K562 (cell line): ENCODE measurements around the gene ANKRD10. TPM values are rescaled to one million over a fixed set of nuclear protein-coding genes. Genes with fewer than 3 reads are reported as not detected.
"Not testable (repeated sequence)": the region's sequence is repeated elsewhere in the genome, so short reads cannot be mapped to it uniquely, and the experiment has no call there.

Experiments used
- ATAC-seq: fragments of 200-7000 bp; cut with Tn5 transposase; 3 replicates; pipeline ENCODE4 v1.9.1; 2020; ENCODE audit warnings: moderate library complexity
- BruUV-seq: library from RNA; stranded (reverse); fragments of 400-500 nt; replicated peaks from 2 replicates; lab custom pipeline; 2021; lab: Mats Ljungman, UMichigan
- CTCF ChIA-PET: fragments of 300-600 bp; formaldehyde crosslinking; extraction: SDS; loops from one replicate; lab custom pipeline; 2021; ENCODE audit warnings: low intra/inter-chr PET ratio; lab: Yijun Ruan, JAX
- POLR2A ChIA-PET: fragments of 300-600, 350-650 bp; sonication (Branson Sonifier 250); formaldehyde crosslinking; extraction: SDS; loops from one replicate; lab custom pipeline; 2021; ENCODE audit warnings: antibody characterized with exemption, inconsistent platforms; lab: Yijun Ruan, JAX
- DNase-seq, 4 experiments: peaks; one replicate each; pipeline versions ENCODE4 v3.0.0 to v3.0.0-alpha.2; 2011 to 2018; ENCODE audit warnings: low spot score in 3 of 4, mixed read lengths in 3 of 4; ENCODE audit errors: extremely low read depth in 1 of 4
- FAIRE-seq: peaks from 2 replicates; lab custom pipeline; 2011; peaks lifted over from hg19 to GRCh38; lab: Jason Lieb, UNC
- H2AFZ ChIP-seq: 2 replicates; pipeline ENCODE4 v1.6.0; 2011; ENCODE audit warnings: low read depth, low read length, control low read depth, inconsistent platforms
- H3K27ac ChIP-seq: fragments of 200-600 bp; 3 replicates; pipeline ENCODE4 v1.8.0; 2011; ENCODE audit warnings: low read depth, mild to moderate bottlenecking, control low read depth, inconsistent platforms, low read length, moderate library complexity, mixed read lengths; ENCODE audit errors: extremely low read depth
- H3K27me3 ChIP-seq, 2 experiments: fragments of 300-600 bp in 1 of 2; 2 replicates in 1 of 2; 3 replicates in 1 of 2; pipeline versions ENCODE4 v1.6.0 to v1.8.0; 2011; ENCODE audit warnings: inconsistent platforms in 2 of 2, low read length in 2 of 2, mild to moderate bottlenecking in 1 of 2, mixed read lengths in 1 of 2, moderate library complexity in 1 of 2; ENCODE audit not compliant: control insufficient read depth in 2 of 2, insufficient read depth in 2 of 2
- H3K36me3 ChIP-seq: fragments of 300-600 bp; 3 replicates; pipeline ENCODE4 v1.8.0; 2011; ENCODE audit warnings: mild to moderate bottlenecking, low read length, inconsistent platforms; ENCODE audit not compliant: control insufficient read depth, insufficient read depth
- H3K4me1 ChIP-seq, 2 experiments: fragments of 200-600 bp in 1 of 2; replicated peaks in 1 of 2; 2 replicates in 1 of 2; 3 replicates in 1 of 2; pipeline versions ENCODE4 v1.5.1 to v1.8.0; 2011; ENCODE audit warnings: inconsistent platforms in 2 of 2, low read length in 2 of 2, mild to moderate bottlenecking in 1 of 2, mixed read lengths in 1 of 2, moderate library complexity in 1 of 2; ENCODE audit not compliant: control insufficient read depth in 2 of 2, insufficient read depth in 2 of 2
- H3K4me2 ChIP-seq: 2 replicates; pipeline ENCODE4 v1.6.1; 2011; ENCODE audit warnings: low read length, control low read depth, inconsistent platforms, mixed read lengths; ENCODE audit not compliant: insufficient read depth
- H3K4me3 ChIP-seq: fragments of 200-600 bp; sonication (generic), shearing (Covaris generic); 2 replicates; pipeline ENCODE4 v1.5.1; 2016; ENCODE audit warnings: control low read depth, inconsistent platforms
- H3K79me2 ChIP-seq: fragments of 200-600 bp; 3 replicates; pipeline ENCODE4 v1.8.0; 2011; ENCODE audit warnings: low read length, inconsistent platforms; ENCODE audit not compliant: control insufficient read depth, insufficient read depth
- H3K9ac ChIP-seq, 2 experiments: 2 replicates each; pipeline versions ENCODE4 v1.6.0 to v1.6.1; 2011; ENCODE audit warnings: low read depth in 2 of 2, low read length in 2 of 2, control low read depth in 1 of 2, inconsistent platforms in 1 of 2, mild to moderate bottlenecking in 1 of 2, mixed read lengths in 1 of 2; ENCODE audit not compliant: insufficient read depth in 1 of 2
- H3K9me1 ChIP-seq: one replicate; pipeline ENCODE4 v1.6.0; 2011; ENCODE audit warnings: inconsistent platforms, mild to moderate bottlenecking, low read length, moderate library complexity; ENCODE audit not compliant: control insufficient read depth, insufficient read depth
- H3K9me3 ChIP-seq: replicated peaks from 2 replicates; pipeline ENCODE4 v1.5.1; 2011; ENCODE audit warnings: low read depth, low read length, inconsistent platforms; ENCODE audit not compliant: control insufficient read depth, insufficient read depth
- H4K20me1 ChIP-seq: replicated peaks from 2 replicates; pipeline ENCODE4 v1.6.1; 2011; ENCODE audit warnings: low read length, inconsistent platforms, mixed read lengths; ENCODE audit not compliant: control insufficient read depth, insufficient read depth
- ESRRA ChIP-seq: fragments of 450-650 bp; IDR thresholded peaks from 2 replicates; pipeline ENCODE4 v1.6.1; 2014; ENCODE audit warnings: low read depth, mild to moderate bottlenecking, moderate library complexity, borderline replicate concordance
- TCF15 ChIP-seq: fragments of 250-450 bp; sonication (Bioruptor Pico); IDR thresholded peaks from 2 replicates; pipeline ENCODE4 v1.8.0; 2022; ENCODE audit warnings: moderate library complexity, mild to moderate bottlenecking, inconsistent platforms
- WGBS: fragments of 100-300 bp; shearing (Covaris generic); methylation state at CpG from one replicate; pipeline ENCODE4 v1.1.6; 2016; ENCODE audit warnings: low coverage, mixed read lengths; ENCODE audit not compliant: insufficient coverage; ENCODE audit errors: missing lambda C conversion rate; 5-methylcytosine and 5-hydroxymethylcytosine counted together
- in situ Hi-C: fragments of 300-500 bp; cut with MboI; formaldehyde crosslinking; loops from 4 replicates; pipeline ENCODE4 v1.15.0; 2018; ENCODE audit warnings: inconsistent platforms, mixed read lengths
- intact Hi-C: fragments of 100-400 bp; cut with micrococcal nuclease; formaldehyde crosslinking; loops from 2 replicates; pipeline ENCODE4 v1.14.2; 2022
- polyA plus RNA-seq, 8 experiments: library from polyadenylated mRNA; depleted of rRNA in 4 of 8; stranded (reverse) in 5 of 8; unstranded in 3 of 8; fragments of >200 nt; fragmentation: Nextera tagmentation in 2 of 8; fragmentation: Illumina TruSeq in 1 of 8; extraction: Ambion mirVana in 2 of 8; extraction: Trizol in 1 of 8; gene quantifications; 2 replicates each; pipeline versions ENCODE4 v1.2.1 to v1.2.3, GENCODE V29; 2011 to 2014; ENCODE audit warnings: inconsistent platforms in 1 of 8, missing spikeins in 1 of 8
- total RNA-seq, 7 experiments: library from RNA; depleted of rRNA in 6 of 7; stranded (reverse); fragments of >200 nt in 6 of 7; fragmentation: Illumina TruSeq in 2 of 7; extraction: Trizol in 2 of 7; gene quantifications; 2 replicates each; pipeline versions ENCODE4 v1.2.1 to v1.2.3, GENCODE V29; 2011 to 2021; ENCODE audit warnings: low replicate concordance in 1 of 7

The ANKRD10 gene
- total and polyA plus RNA-seq, 9 of the 15 experiments (the other 6 are each of a cell fraction or from before 2014, with no cell fraction given): 21.7 to 183 (median 45.0) TPM

GRCh38 chr13:110947338-110947737, 32.5 kb upstream of the ANKRD10 start:
- no CpG with 5 or more reads among the region's 10 CpGs for WGBS
- BruUV-seq, FAIRE-seq, DNase-seq, H2AFZ ChIP-seq, H3K9me3 ChIP-seq, ATAC-seq, H3K9me1 ChIP-seq, H3K4me3 ChIP-seq, POLR2A ChIA-PET, CTCF ChIA-PET, H3K4me2 ChIP-seq, H3K27me3 ChIP-seq, H3K36me3 ChIP-seq, H3K9ac ChIP-seq, H3K79me2 ChIP-seq, H3K27ac ChIP-seq, H4K20me1 ChIP-seq: not testable (repeated sequence)
- in situ Hi-C loops: loop anchor here (5.0 kb wide), 1 partner anchor 100 kb away; no protein-coding TSS in a partner anchor
- peaks cover 10 to 13% of the 10 kb centered on the region in 2 experiments; a peak in 4 of 5 replicates for H3K4me1 ChIP-seq
- intact Hi-C loops: loop anchor here (10.0 kb wide), 1 partner anchor 277 kb away; no protein-coding TSS in a partner anchor

GRCh38 chr13:110945928-110946570, 31.2 kb upstream of the ANKRD10 start:
- H3K79me2 ChIP-seq: no peaks in the 10 kb centered on the region
- in situ Hi-C loops (loop anchor here (5.0 kb wide), 1 partner anchor 101 kb away; no protein-coding TSS in a partner anchor), intact Hi-C loops (loop anchor here (10.0 kb wide), 1 partner anchor 279 kb away; no protein-coding TSS in a partner anchor)
- TF ChIP-seq ESRRA: peak; percentile 46; the same call in 1 of the 2 replicates
- TF ChIP-seq TCF15: no peak
- TF ChIP-seq, all 486 proteins: peak for 1
- 83% methylated on average over 2 of the region's 12 CpGs for WGBS
- Histone ChIP-seq H3K27me3 (no peaks in the 10 kb centered on the region), H3K4me2 (no peak overlapping the region), H3K4me3 (no peak overlapping the region), H3K27ac (no peak overlapping the region; the same call in 2 of the 3 replicates), H3K4me1 (peaks cover 10 to 13% of the 10 kb centered on the region in 2 experiments; a peak in 4 of 5 replicates), H3K9ac (peak overlapping the region in 1 of 2 experiments; percentile 43; a peak in 2 of 4 replicates), H2AFZ (no peak overlapping the region), H3K36me3 (no peaks in the 10 kb centered on the region), H3K9me1 (no peaks in the 10 kb centered on the region), H3K9me3 (no peaks in the 10 kb centered on the region), H4K20me1 (no peaks in the 10 kb centered on the region)
- BruUV-seq: no TSS peak
- ATAC-seq (no peak), FAIRE-seq (no peak), DNase-seq (no peak)
- ChIA-PET POLR2A (no interaction called here), CTCF (interaction anchor here (2.7 kb wide), 1 partner anchor 104 kb away, joined by 12 read pairs; no protein-coding TSS in a partner anchor)
